H1 (cell line): ENCODE measurements around the gene SH3PXD2B. TPM values are rescaled to one million over a fixed set of nuclear protein-coding genes. Genes with fewer than 3 reads are reported as not detected.
A peak's percentile ranks its signal among the peaks of the same experiment; 100 is the strongest.

Experiments used
- CTCF ChIA-PET: fragments of 300-600 bp; sonication (Branson Sonifier 250); formaldehyde crosslinking; loops from one replicate; lab custom pipeline; 2021; ENCODE audit not compliant: partially characterized antibody; lab: Charles Lee
- POLR2A ChIA-PET: fragments of 300-600 bp; sonication (Branson Sonifier 250); formaldehyde crosslinking; loops from one replicate; lab custom pipeline; 2021; ENCODE audit warnings: inconsistent platforms; ENCODE audit not compliant: partially characterized antibody; lab: Charles Lee
- DNase-seq, 2 experiments: peaks; one replicate each; pipeline versions ENCODE4 v3.0.0 to v3.0.0-alpha.2; 2010 to 2022; ENCODE audit warnings: low spot score in 2 of 2, low read depth in 1 of 2, mixed read lengths in 1 of 2
- FAIRE-seq: peaks from 2 replicates; lab custom pipeline; 2011; peaks lifted over from hg19 to GRCh38; lab: Jason Lieb, UNC
- H2AFZ ChIP-seq: 2 replicates; pipeline ENCODE4 v1.8.1; 2012; ENCODE audit warnings: low read length, inconsistent platforms
- H2AK5ac ChIP-seq: 2 replicates; pipeline ENCODE4 v1.6.1; 2013; ENCODE audit warnings: low read depth, low read length
- H2BK120ac ChIP-seq: replicated peaks from 2 replicates; pipeline ENCODE3; 2013; ENCODE audit warnings: low read depth, low read length, inconsistent platforms
- H2BK12ac ChIP-seq: 2 replicates; pipeline ENCODE4 v1.6.1; 2013; ENCODE audit warnings: low read depth, low read length
- H2BK15ac ChIP-seq: 2 replicates; pipeline ENCODE4 v1.6.1; 2013; ENCODE audit warnings: low read length
- H2BK20ac ChIP-seq: 2 replicates; pipeline ENCODE4 v1.6.1; 2013; ENCODE audit warnings: low read length
- H2BK5ac ChIP-seq: 2 replicates; pipeline ENCODE4 v1.6.1; 2013; ENCODE audit warnings: low read depth, low read length
- H3K14ac ChIP-seq: 2 replicates; pipeline ENCODE4 v1.6.1; 2013; ENCODE audit warnings: inconsistent platforms; ENCODE audit not compliant: insufficient read length
- H3K18ac ChIP-seq: 2 replicates; pipeline ENCODE4 v1.6.1; 2013; ENCODE audit warnings: low read length; ENCODE audit errors: extremely low read depth
- H3K23ac ChIP-seq: 2 replicates; pipeline ENCODE4 v1.6.1; 2013; ENCODE audit warnings: inconsistent platforms; ENCODE audit not compliant: insufficient read length
- H3K23me2 ChIP-seq: 2 replicates; pipeline ENCODE4 v1.6.1; 2013; ENCODE audit warnings: low read depth, low read length
- H3K27ac ChIP-seq: 2 replicates; pipeline ENCODE4 v1.6.1; 2011; ENCODE audit warnings: low read depth, low read length, inconsistent platforms
- H3K27me3 ChIP-seq, 4 experiments: replicated peaks in 1 of 4; 1 replicate in 1 of 4; 2 replicates in 3 of 4; pipeline versions ENCODE4 v1.6.1 to v1.8.1; 2011 to 2013; ENCODE audit warnings: low read length in 3 of 4, mild to moderate bottlenecking in 3 of 4, inconsistent platforms in 2 of 4, mixed read lengths in 2 of 4, moderate library complexity in 1 of 4; ENCODE audit not compliant: control insufficient read depth in 3 of 4, insufficient read depth in 3 of 4; ENCODE audit errors: extremely low read depth in 1 of 4
- H3K36me3 ChIP-seq, 4 experiments: 2 replicates each; pipeline versions ENCODE4 v1.6.1 to v1.8.1; 2011 to 2013; ENCODE audit warnings: mild to moderate bottlenecking in 4 of 4, low read length in 3 of 4, moderate library complexity in 2 of 4, control low read depth in 1 of 4, inconsistent platforms in 1 of 4; ENCODE audit not compliant: insufficient read depth in 4 of 4, control insufficient read depth in 2 of 4
- H3K4ac ChIP-seq: replicated peaks from 2 replicates; pipeline ENCODE3; 2013; ENCODE audit warnings: low read length, low read depth, mixed read lengths, inconsistent platforms; ENCODE audit not compliant: insufficient read length
- H3K4me1 ChIP-seq, 4 experiments: replicated peaks in 1 of 4; 1 replicate in 1 of 4; 2 replicates in 3 of 4; pipeline versions ENCODE4 v1.6.1 to v1.8.1; 2011 to 2013; ENCODE audit warnings: low read length in 3 of 4, inconsistent platforms in 2 of 4, mixed read lengths in 1 of 4; ENCODE audit not compliant: insufficient read depth in 4 of 4, control insufficient read depth in 3 of 4
- H3K4me2 ChIP-seq, 2 experiments: 2 replicates each; pipeline versions ENCODE4 v1.6.1 to v1.8.1; 2011 to 2013; ENCODE audit warnings: low read depth in 2 of 2, low read length in 2 of 2, control low read depth in 1 of 2, inconsistent platforms in 1 of 2, mild to moderate bottlenecking in 1 of 2; ENCODE audit not compliant: insufficient read depth in 1 of 2
- H3K4me3 ChIP-seq, 4 experiments: fragments of 200-600, 300-600 bp in 1 of 4; sonication (generic), shearing (Covaris generic), sonication (Bioruptor Twin) in 1 of 4; 2 replicates each; pipeline versions ENCODE4 v1.5.1 to v1.8.1; 2011 to 2016; ENCODE audit warnings: low read length in 4 of 4, low read depth in 3 of 4, control low read depth in 2 of 4, inconsistent platforms in 2 of 4, mild to moderate bottlenecking in 2 of 4, mixed read lengths in 1 of 4, moderate library complexity in 1 of 4; ENCODE audit not compliant: insufficient read depth in 2 of 4; ENCODE audit errors: extremely low read depth in 1 of 4
- H3K56ac ChIP-seq: replicated peaks from 2 replicates; pipeline ENCODE3; 2013; ENCODE audit warnings: low read depth, mild to moderate bottlenecking, mixed read lengths, low read length, inconsistent platforms; ENCODE audit not compliant: insufficient read length
- H3K79me1 ChIP-seq: 2 replicates; pipeline ENCODE4 v1.6.1; 2013; ENCODE audit warnings: low read depth, low read length, control low read depth
- H3K79me2 ChIP-seq, 2 experiments: 2 replicates each; pipeline versions ENCODE4 v1.6.1 to v1.8.1; 2012 to 2013; ENCODE audit warnings: low read length in 2 of 2, mild to moderate bottlenecking in 2 of 2, inconsistent platforms in 1 of 2; ENCODE audit not compliant: insufficient read depth in 2 of 2, control insufficient read depth in 1 of 2
- H3K9ac ChIP-seq, 4 experiments: replicated peaks in 1 of 4; 1 replicate in 1 of 4; 2 replicates in 3 of 4; pipeline versions ENCODE4 v1.6.1 to v1.8.1; 2011 to 2013; ENCODE audit warnings: low read depth in 3 of 4, low read length in 3 of 4, control low read depth in 2 of 4, mild to moderate bottlenecking in 2 of 4, moderate library complexity in 2 of 4, inconsistent platforms in 1 of 4; ENCODE audit errors: extremely low read depth in 1 of 4
- H3K9me3 ChIP-seq, 2 experiments: 2 replicates each; pipeline versions ENCODE4 v1.6.1 to v1.8.1; 2012 to 2013; ENCODE audit warnings: mild to moderate bottlenecking in 2 of 2, moderate library complexity in 2 of 2, control low read depth in 1 of 2, inconsistent platforms in 1 of 2, low read depth in 1 of 2, low read length in 1 of 2, mixed read lengths in 1 of 2; ENCODE audit not compliant: insufficient read depth in 2 of 2
- H4K20me1 ChIP-seq, 2 experiments: replicated peaks in 1 of 2; 2 replicates each; pipeline versions ENCODE3 to v1.8.1; 2011 to 2013; ENCODE audit warnings: inconsistent platforms in 2 of 2, low read length in 2 of 2, mild to moderate bottlenecking in 1 of 2; ENCODE audit not compliant: insufficient read depth in 2 of 2, control insufficient read depth in 1 of 2
- H4K5ac ChIP-seq: 2 replicates; pipeline ENCODE4 v1.6.1; 2013; ENCODE audit warnings: low read length, low read depth, mixed read lengths, inconsistent platforms; ENCODE audit not compliant: insufficient read length
- H4K8ac ChIP-seq: 2 replicates; pipeline ENCODE4 v1.8.0; 2013; ENCODE audit warnings: mild to moderate bottlenecking, moderate library complexity, low read length, inconsistent platforms; ENCODE audit not compliant: insufficient read depth; ENCODE audit errors: extremely low read depth
- H4K91ac ChIP-seq: replicated peaks from 2 replicates; pipeline ENCODE3; 2013; ENCODE audit warnings: low read length, mixed read lengths, inconsistent platforms; ENCODE audit not compliant: insufficient read length
- EP300 ChIP-seq, 2 experiments: IDR thresholded peaks; 1 replicate in 1 of 2; 2 replicates in 1 of 2; pipeline ENCODE4 v1.6.1; 2011 to 2012; ENCODE audit warnings: low read depth in 2 of 2, low read length in 2 of 2, mild to moderate bottlenecking in 2 of 2, borderline replicate concordance in 1 of 2, inconsistent platforms in 1 of 2, moderate library complexity in 1 of 2
- KDM5A ChIP-seq: fragments of 200-600 bp; IDR thresholded peaks from 2 replicates; pipeline ENCODE4 v1.7.1; 2012; ENCODE audit warnings: mild to moderate bottlenecking, low read length, inconsistent platforms, mixed read lengths
- RXRA ChIP-seq: IDR thresholded peaks from 2 replicates; pipeline ENCODE4 v1.6.1; 2011; ENCODE audit warnings: low read depth, mild to moderate bottlenecking, low read length, moderate library complexity; ENCODE audit not compliant: insufficient read depth
- TCF12 ChIP-seq: IDR thresholded peaks from 2 replicates; pipeline ENCODE4 v1.6.1; 2011; ENCODE audit warnings: low read depth, mild to moderate bottlenecking, low read length
- WGBS, 2 experiments: shearing (Covaris generic) in 1 of 2; methylation state at CpG; one replicate each; pipeline versions ENCODE4 v1.1.6 to v1.1.7; 2013 to 2015; ENCODE audit warnings: low lambda C conversion rate in 2 of 2, mixed read lengths in 2 of 2, inconsistent platforms in 1 of 2, low coverage in 1 of 2, missing lambda C conversion rate in 1 of 2; ENCODE audit not compliant: insufficient replicate concordance in 2 of 2, insufficient coverage in 1 of 2, insufficient read length in 1 of 2; ENCODE audit errors: extremely low coverage in 1 of 2, missing lambda C conversion rate in 1 of 2; 5-methylcytosine and 5-hydroxymethylcytosine counted together
- polyA plus RNA-seq, 7 experiments: library from polyadenylated mRNA; depleted of rRNA in 3 of 7; stranded (reverse) in 5 of 7; unstranded in 2 of 7; fragments of >200 nt in 5 of 7; fragments of 200-250 nt in 2 of 7; gene quantifications; 1 replicate in 5 of 7; 2 replicates in 1 of 7; 4 replicates in 1 of 7; pipeline versions ENCODE4 v1.2.1 to v1.2.3, GENCODE V29; 2011 to 2013; ENCODE audit warnings: missing spikeins in 2 of 7, mixed read lengths in 2 of 7
- total RNA-seq: library from RNA; stranded (reverse); fragmentation: NEBNext Ultra II Directional; extraction: Animal tissue kit (Norgen Biotek cat#: 25700); gene quantifications from 2 replicates; pipeline ENCODE4 v1.2.1, GENCODE V29; 2021

Gene SH3PXD2B
- total and polyA plus RNA-seq, 2 of the 8 experiments (the other 6 are each of a cell fraction or from before 2014, with no cell fraction given): 32.9 to 72.9 TPM

- Histone ChIP-seq H4K20me1 (no peaks in the 10 kb centered on the region), H2BK20ac (no peak overlapping the region), H3K79me1 (no peaks in the 10 kb centered on the region), H3K9ac (no peak overlapping the region), H2BK120ac (no peak overlapping the region), H3K56ac (no peak overlapping the region), H2AK5ac (no peak overlapping the region), H3K4me2 (no peak overlapping the region), H3K36me3 (no peaks in the 10 kb centered on the region), H2BK15ac (no peak overlapping the region), H3K9me3 (peaks cover 0 to 6% of the 10 kb centered on the region in 2 experiments; a peak in 1 of 4 replicates), H3K14ac (no peak overlapping the region), H3K79me2 (no peaks in the 10 kb centered on the region), H3K27me3 (no peaks in the 10 kb centered on the region; a peak in 1 of 7 replicates), H4K91ac (no peak overlapping the region), H2BK12ac (no peak overlapping the region), H3K4me1 (no peaks in the 10 kb centered on the region), H2BK5ac (no peak overlapping the region), H3K18ac (no peak overlapping the region; the same call in 1 of the 2 replicates), H3K23me2 (no peaks in the 10 kb centered on the region), H3K27ac (no peak overlapping the region), H4K5ac (no peak overlapping the region), H3K23ac (no peak overlapping the region), H2AFZ (no peak overlapping the region), H3K4me3 (no peak overlapping the region), H4K8ac (peak overlapping the region; percentile 12; the same call in 1 of the 2 replicates), H3K4ac (no peak overlapping the region)
- TF ChIP-seq RXRA (no peak), KDM5A (no peak), TCF12 (no peak), EP300 (IDR thresholded peaks at IDR 0.05; ENCODE audit: borderline replicate concordance in 1 of 2, low read depth in 2 of 2, low read length in 2 of 2) (no peak)
- FAIRE-seq (no peak), DNase-seq (no peak)
- 90% methylated on average over 12 of the region's 12 CpGs; no CpG with 5 or more reads in 1 of the 2 experiments for WGBS, 2 experiments
- POLR2A ChIA-PET: no interaction called here
- CTCF ChIA-PET: interaction anchor here (0.6 to 0.8 kb wide), 3 partner anchors 50 to 157 kb away, joined by 3 to 4 read pairs (median 4); no protein-coding TSS in a partner anchor
Observed at GRCh38 chr5:172486451-172486850, 32.1 kb upstream of the SH3PXD2B start.
